A549 (cell line): Measurements from ENCODE around the gene KCNJ10. TPM values are rescaled to one million over a fixed set of nuclear protein-coding genes. Genes with fewer than 3 reads are reported as not detected.

Source experiments
- ATAC-seq, 2 experiments: fragments of 200-7000 bp in 1 of 2; fragments of >200 bp in 1 of 2; cut with Nextera tagmentation in 1 of 2; cut with Tn5 transposase in 1 of 2; 3 replicates each; pipeline versions ENCODE4 v1.8.0 to v1.9.1; 2018 to 2020; ENCODE audit warnings: mild to moderate bottlenecking in 1 of 2, moderate library complexity in 1 of 2
- CTCF ChIA-PET: fragments of 300-600 bp; sonication (Branson Sonifier 250); formaldehyde crosslinking; extraction: SDS; loops from one replicate; lab custom pipeline; 2021; ENCODE audit warnings: antibody characterized with exemption, inconsistent platforms; lab: Yijun Ruan, JAX
- POLR2A ChIA-PET: fragments of 350-600 bp; formaldehyde crosslinking; extraction: SDS; loops from one replicate; lab custom pipeline; 2021; ENCODE audit warnings: antibody characterized with exemption, inconsistent platforms; lab: Yijun Ruan, JAX
- DNase-seq, 2 experiments: peaks; one replicate each; pipeline versions ENCODE4 v3.0.0 to v3.0.0-alpha.2; 2011 to 2016; ENCODE audit warnings: low read depth in 1 of 2, low spot score in 1 of 2
- FAIRE-seq: peaks from 2 replicates; lab custom pipeline; 2011; peaks lifted over from hg19 to GRCh38; lab: Jason Lieb, UNC
- H3K27ac ChIP-seq, 2 experiments: fragments of >200 bp; sonication (Bioruptor Twin); formaldehyde crosslinking; 3 replicates each; pipeline ENCODE4 v1.5.1; 2016 to 2017
- H3K4me1 ChIP-seq: fragments of >200 bp; sonication (Bioruptor Twin); formaldehyde crosslinking; 3 replicates; pipeline ENCODE4 v1.6.1; 2016
- H3K4me2 ChIP-seq: fragments of >200 bp; sonication (Bioruptor Twin); formaldehyde crosslinking; 3 replicates; pipeline ENCODE4 v1.6.1; 2016
- H3K4me3 ChIP-seq: fragments of >200 bp; sonication (Bioruptor Twin); formaldehyde crosslinking; 3 replicates; pipeline ENCODE4 v1.5.1; 2016
- H3K9me3 ChIP-seq: fragments of >200 bp; sonication (Bioruptor Twin); formaldehyde crosslinking; 3 replicates; pipeline ENCODE4 v1.6.1; 2016
- BCL3 ChIP-seq: fragments of >200 bp; sonication (Bioruptor Twin); formaldehyde crosslinking; IDR thresholded peaks from 3 replicates; pipeline ENCODE4 v1.6.1; 2016
- CBX2 ChIP-seq: fragments of 200-600 bp; sonication (generic); IDR thresholded peaks from 2 replicates; pipeline ENCODE4 v1.6.1; 2016; ENCODE audit warnings: low read depth, mild to moderate bottlenecking, borderline replicate concordance
- CEBPB ChIP-seq, 2 experiments: fragments of >200 bp in 1 of 2; sonication (Bioruptor Twin) in 1 of 2; formaldehyde crosslinking in 1 of 2; IDR thresholded peaks; 2 replicates each; pipeline ENCODE4 v1.6.1; 2012 to 2016
- CHD4 ChIP-seq: fragments of 200-600 bp; sonication (generic); IDR thresholded peaks from 2 replicates; pipeline ENCODE4 v1.6.1; 2016; ENCODE audit warnings: antibody characterized with exemption, mild to moderate bottlenecking, borderline replicate concordance
- CTCF ChIP-seq: fragments of >200 bp; sonication (Bioruptor Twin); formaldehyde crosslinking; IDR thresholded peaks from 3 replicates; pipeline ENCODE4 v1.5.1; 2016
- ELK1 ChIP-seq: fragments of 150-350 bp; IDR thresholded peaks from 2 replicates; pipeline ENCODE4 v1.6.1; 2014; ENCODE audit warnings: low read depth, mild to moderate bottlenecking, low read length
- EP300 ChIP-seq, 2 experiments: fragments of >200 bp; sonication (Bioruptor Twin); formaldehyde crosslinking; IDR thresholded peaks; 2 replicates in 1 of 2; 3 replicates in 1 of 2; pipeline ENCODE4 v1.6.1; 2016 to 2017
- HDAC2 ChIP-seq: fragments of 200-600 bp; sonication (generic); IDR thresholded peaks from 2 replicates; pipeline ENCODE4 v1.6.1; 2016
- HOXB13 ChIP-seq: fragments of 250-450 bp; sonication (Bioruptor Pico); IDR thresholded peaks from 2 replicates; pipeline ENCODE4 v1.5.0; 2020; ENCODE audit warnings: low read depth, mild to moderate bottlenecking, moderate library complexity
- JUNB ChIP-seq: fragments of >200 bp; sonication (Bioruptor Twin); formaldehyde crosslinking; IDR thresholded peaks from 2 replicates; pipeline ENCODE4 v1.6.1; 2016
- KDM1A ChIP-seq: fragments of 200-600 bp; sonication (generic); IDR thresholded peaks from 2 replicates; pipeline ENCODE4 v1.6.1; 2016; ENCODE audit warnings: low read depth, mild to moderate bottlenecking
- NR3C1 ChIP-seq: fragments of >200 bp; sonication (Bioruptor Twin); formaldehyde crosslinking; IDR thresholded peaks from 3 replicates; pipeline ENCODE4 v1.6.1; 2017
- PBX3 ChIP-seq: IDR thresholded peaks from 2 replicates; pipeline ENCODE4 v1.6.1; 2012
- POLR2AphosphoS2 ChIP-seq: conservative IDR thresholded peaks from 2 replicates; pipeline ENCODE4 v1.6.1; 2012; ENCODE audit warnings: low read length, improper control_type of control experiment, inconsistent platforms
- RAD21 ChIP-seq, 2 experiments: fragments of >200 bp in 1 of 2; sonication (Bioruptor Twin) in 1 of 2; formaldehyde crosslinking in 1 of 2; IDR thresholded peaks in 1 of 2; conservative IDR thresholded peaks in 1 of 2; 2 replicates in 1 of 2; 3 replicates in 1 of 2; pipeline ENCODE4 v1.6.1; 2012 to 2018; ENCODE audit warnings: inconsistent platforms in 1 of 2
- REST ChIP-seq: fragments of 200-600 bp; sonication (generic); IDR thresholded peaks from 2 replicates; pipeline ENCODE4 v1.6.1; 2016; ENCODE audit warnings: antibody characterized with exemption, mild to moderate bottlenecking, moderate library complexity
- RFX5 ChIP-seq: fragments of 450-650 bp; IDR thresholded peaks from 2 replicates; pipeline ENCODE4 v1.7.1; 2014; ENCODE audit warnings: antibody characterized with exemption, mild to moderate bottlenecking, moderate library complexity
- SMC3 ChIP-seq: fragments of >200 bp; sonication (Bioruptor Twin); formaldehyde crosslinking; IDR thresholded peaks from 3 replicates; pipeline ENCODE4 v1.6.1; 2018; ENCODE audit warnings: inconsistent platforms
- ZNF302 ChIP-seq: fragments of 250-450 bp; sonication (Bioruptor Pico); IDR thresholded peaks from 2 replicates; pipeline ENCODE4 v1.9.0; 2021; ENCODE audit warnings: inconsistent platforms, mild to moderate bottlenecking, moderate library complexity
- WGBS: methylation state at CpG from one replicate; pipeline ENCODE4 v1.1.6; 2017; ENCODE audit errors: missing lambda C conversion rate; 5-methylcytosine and 5-hydroxymethylcytosine counted together
- polyA plus RNA-seq, 4 experiments: library from polyadenylated mRNA; depleted of rRNA in 3 of 4; stranded (reverse); fragments of >200 nt; fragmentation: RNase III in 1 of 4; extraction: RNeasy Plus Mini Kit Qiagen cat#74134 plus additional on column Dnase treatment in 1 of 4; gene quantifications; 2 replicates in 3 of 4; 3 replicates in 1 of 4; pipeline ENCODE4 v1.2.3, GENCODE V29; 2011 to 2017

KCNJ10 gene
- polyA plus RNA-seq, 2 of the 4 experiments (the other 2 are of a cell fraction), result 0.05 TPM; not detected in 1

- TF ChIP-seq CEBPB (IDR thresholded peaks at IDR 0.05) (0 out of 4 replicates have a peak, but pooled peaks of 1 of the 2 experiments have one; percentile 12), PBX3 (no peak)
- TF ChIP-seq, all 56 proteins: peak for 1
- peak overlapping the region; percentile 61 to 78; a peak in 5 of 6 replicates for H3K27ac ChIP-seq
- WGBS, result 8% methylated on average over 1 of the region's 1 CpG
- CTCF ChIA-PET, result interaction anchor here (0.9 to 23.7 kb wide), 9 partner anchors 12 to 176 kb away, joined by 3 to 222 read pairs (median 3); no protein-coding TSS in a partner anchor
- no peak overlapping the region for H3K4me3 ChIP-seq
- FAIRE-seq (no peak), DNase-seq (no peak), ATAC-seq (no peak)
- POLR2A ChIA-PET, result no interaction called here
- H3K4me2 ChIP-seq, result peak overlapping the region; percentile 37
- peaks cover 22% of the 10 kb centered on the region for H3K4me1 ChIP-seq
- H3K9me3 ChIP-seq, result no peaks in the 10 kb centered on the region
These were observed 47.3 kb upstream of the KCNJ10 start for GRCh38 chr1:160117300-160117699.

GRCh38 chr1:160116283-160117147, 46.6 kb upstream of the KCNJ10 start:
- H3K27ac ChIP-seq, result peak overlapping the region; percentile 61 to 78; a peak in 5 of 6 replicates
- TF ChIP-seq ZNF302 (no peak), HDAC2 (no peak), POLR2AphosphoS2 (no peak), CEBPB (IDR thresholded peaks at IDR 0.05) (no peak), REST (no peak), JUNB (no peak), CHD4 (no peak), KDM1A (no peak), BCL3 (no peak), NR3C1 (no peak)
- TF ChIP-seq, all 56 proteins: peak for 0
- POLR2A ChIA-PET, result no interaction called here
- CTCF ChIA-PET, result interaction anchor here (0.9 to 23.7 kb wide), 9 partner anchors 11 to 135 kb away, joined by 3 to 222 read pairs (median 3); no protein-coding TSS in a partner anchor
- 75% methylated on average over 8 of the region's 12 CpGs for WGBS
- FAIRE-seq (no peak), DNase-seq (peak in 1 of 2 experiments; percentile 39), ATAC-seq (no peak)
- Histone ChIP-seq H3K9me3 (no peaks in the 10 kb centered on the region), H3K4me1 (peaks cover 22% of the 10 kb centered on the region), H3K4me3 (no peak overlapping the region), H3K4me2 (peak overlapping the region; percentile 37; the same call in 1 of the 3 replicates)

- DNase-seq, result no peak
- Histone ChIP-seq H3K4me3 (no peak within 1 kb of the TSS), H3K4me2 (no peak within 1 kb of the TSS), H3K9me3 (no peaks in the 10 kb centered on the region), H3K4me1 (peaks cover 22% of the 10 kb centered on the region), H3K27ac (peak within 1 kb of the TSS in 1 of 2 experiments; percentile 78; a peak in 4 of 6 replicates)
- no peak for ATAC-seq
- 77% methylated on average over 13 of the region's 16 CpGs for WGBS
- POLR2A ChIA-PET, result no interaction called here
- FAIRE-seq, result no peak
- CTCF ChIA-PET, result interaction anchor here (1.0 to 23.7 kb wide), 2 partner anchors 10 to 136 kb away, joined by 7 to 222 read pairs; no protein-coding TSS in a partner anchor
- TF ChIP-seq CTCF (no peak), CEBPB (IDR thresholded peaks at IDR 0.05) (no peak), SMC3 (no peak), EP300 (IDR thresholded peaks at IDR 0.05) (no peak), NR3C1 (no peak), RFX5 (no peak), CBX2 (no peak), CHD4 (no peak), HOXB13 (CRISPR knock-in tag) (no peak), RAD21 (conservative IDR thresholded peaks at IDR 0.05 in 1 of 2, IDR thresholded peaks at IDR 0.05 in 1 of 2) (no peak), ELK1 (no peak)
These were observed 45.8 kb upstream of the KCNJ10 start, which contains the start of gene ATP1A2 for GRCh38 chr1:160115545-160116282. Gene ATP1A2 (plus strand): TSS chr1:160115759. CDS start chr1:160115862, 103 bp downstream.
